NT2/D1 (cell line): ENCODE data around the gene CEP162.
"Not testable (repeated sequence)": the region's sequence is repeated elsewhere in the genome, so short reads cannot be mapped to it uniquely, and the experiment has no call there.

ENCODE experiments used
- SUZ12 ChIP-seq: IDR thresholded peaks from 2 replicates; pipeline ENCODE4 v1.6.1; 2011; ENCODE audit not compliant: insufficient read length, insufficient read depth; ENCODE audit errors: extremely low read depth
- YY1 ChIP-seq: IDR thresholded peaks from 2 replicates; pipeline ENCODE4 v1.6.1; 2011; ENCODE audit not compliant: insufficient read length, insufficient read depth
- ZNF274 ChIP-seq: IDR thresholded peaks from 2 replicates; pipeline ENCODE4 v1.6.1; 2011; ENCODE audit warnings: mild to moderate bottlenecking, low read depth, low read length

- TF ChIP-seq ZNF274, SUZ12, YY1: not testable (repeated sequence)
Observed at GRCh38 chr6:84114933-84115594, 112.4 kb downstream of the CEP162 start.
